GM18873 (cell line): ENCODE data around the gene CIT.

Experiments
- ATAC-seq: cut with Tn5 transposase; IDR thresholded peaks from one replicate; pipeline ENCODE4 v1.9.1; 2021; ENCODE audit warnings: mild to moderate bottlenecking, moderate library complexity, moderate number of reproducible peaks; ENCODE audit not compliant: unreplicated experiment, low FRiP score

The CIT gene

DNA sequence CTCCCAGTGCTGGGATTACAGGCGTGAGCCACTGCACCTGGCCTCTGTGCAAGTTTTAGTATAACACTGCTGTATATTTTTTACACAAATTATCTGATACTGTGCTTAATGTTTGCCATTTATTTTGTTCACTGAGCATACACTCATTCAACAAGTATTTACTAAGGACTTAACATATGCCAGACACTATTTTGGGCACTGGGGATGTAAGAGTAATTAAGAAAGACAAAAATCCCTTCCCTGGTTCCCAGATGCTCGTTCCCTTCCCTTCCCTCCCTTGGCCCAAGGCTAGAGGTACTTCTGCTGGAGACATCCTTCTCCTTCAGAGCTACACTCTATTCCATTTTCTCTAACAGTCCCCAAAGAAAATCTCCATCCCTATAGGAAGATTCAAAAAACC is 12.5 kb downstream of the CIT start:
- ATAC-seq = no peak

DNA sequence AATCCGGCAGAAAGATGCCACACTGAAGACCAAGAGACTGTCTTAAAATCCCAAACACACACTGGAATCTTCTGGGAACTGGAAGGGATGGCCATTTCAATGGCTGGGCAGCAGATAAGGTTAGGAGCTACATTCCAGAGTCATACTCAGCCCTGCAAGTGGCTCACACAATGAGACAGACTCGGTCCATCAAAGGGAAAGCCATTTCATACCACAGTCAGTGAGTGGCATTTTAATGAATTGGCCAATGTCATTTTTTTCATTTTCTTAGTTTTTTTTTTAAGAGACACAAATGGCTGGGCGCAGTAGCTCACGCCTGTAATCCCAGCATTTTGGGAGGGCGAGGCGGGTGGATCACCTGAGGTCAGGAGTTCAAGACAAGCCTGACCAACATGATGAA is 17.9 kb downstream of the CIT start:
- ATAC-seq = no peak

DNA sequence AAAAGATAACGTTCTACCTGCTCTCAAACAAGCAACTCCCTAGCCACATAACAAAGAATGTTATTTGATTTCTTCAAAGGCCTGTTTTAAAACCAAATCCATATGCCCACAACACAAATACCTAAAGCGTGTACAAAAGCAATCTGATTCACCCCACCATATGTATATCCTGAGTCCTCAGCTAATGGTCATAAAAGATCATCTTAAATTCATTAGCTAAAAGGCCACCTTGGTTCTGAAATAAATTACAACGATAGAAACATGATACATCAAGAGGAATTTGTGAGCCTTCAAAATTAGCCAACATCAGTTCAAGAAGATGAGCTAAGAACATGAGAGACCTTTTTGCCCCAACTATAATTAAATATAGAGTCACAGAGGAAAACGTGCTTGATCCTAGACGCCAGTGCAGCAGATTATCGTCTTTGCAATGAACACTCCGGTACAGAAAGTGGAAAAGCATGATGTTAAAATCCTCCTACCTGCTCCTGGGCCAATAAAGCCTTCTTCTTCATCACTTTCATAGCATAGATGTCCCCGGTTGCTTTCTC is 20.0 kb downstream of the CIT start:
- ATAC-seq = no peak

DNA sequence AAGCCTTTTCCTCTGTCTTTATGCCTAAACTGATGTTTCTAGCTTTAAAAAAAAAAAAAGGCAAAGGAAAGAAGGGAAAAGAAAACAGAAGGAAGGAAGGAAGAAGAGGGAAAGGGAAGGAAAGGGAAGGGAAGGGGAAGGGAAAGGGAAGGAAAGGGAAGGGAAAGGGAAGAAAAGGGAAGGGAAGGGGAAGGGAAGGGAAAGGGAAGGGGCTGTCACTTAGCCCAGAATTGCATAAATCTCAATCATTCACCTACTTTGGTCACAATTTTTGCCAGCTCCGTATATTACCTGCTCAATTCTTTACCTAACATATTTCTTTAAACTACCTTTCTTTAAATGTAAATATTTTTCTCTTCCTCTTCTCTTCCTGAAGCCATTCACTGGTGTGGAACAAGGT is 26.8 kb downstream of the CIT start:
- ATAC-seq = no peak

DNA sequence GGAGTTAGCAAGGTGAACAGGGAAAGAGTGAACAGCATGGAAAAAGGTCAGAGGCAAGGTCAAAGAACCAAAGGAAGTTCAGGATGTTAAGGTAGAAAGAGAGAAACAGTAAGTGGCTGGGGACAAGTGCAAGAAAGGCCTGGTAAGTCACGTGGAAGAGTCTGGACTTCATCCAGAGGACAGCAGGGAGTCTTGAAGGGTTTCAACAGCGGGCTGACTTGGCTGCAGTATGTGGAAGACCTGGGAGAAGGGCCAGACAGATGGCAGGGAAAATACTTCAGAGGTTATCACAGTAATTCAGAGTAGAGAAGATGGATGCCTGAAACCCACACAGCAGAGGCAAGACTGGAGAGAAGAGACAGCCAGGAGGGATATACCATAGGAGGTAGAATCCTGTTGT is 34.0 kb downstream of the CIT start:
- no peak for ATAC-seq

DNA sequence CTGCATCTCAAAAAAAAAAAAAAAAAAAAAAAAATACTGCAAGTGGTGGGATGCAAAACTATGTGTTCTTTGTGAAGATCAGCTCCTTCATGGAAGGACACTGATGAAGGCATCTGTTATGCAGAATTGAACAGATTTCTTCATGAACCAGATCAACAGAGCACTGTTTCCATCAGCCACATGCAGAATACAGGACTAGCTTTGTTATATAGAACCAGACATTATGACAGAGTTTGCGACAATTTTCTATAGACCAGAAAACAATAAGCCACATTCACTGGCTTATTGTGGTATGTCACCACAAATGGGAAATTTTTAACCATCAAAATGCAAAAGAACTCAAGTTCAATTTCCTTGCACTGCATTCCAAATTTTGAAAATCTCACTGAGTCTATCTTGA is 34.7 kb downstream of the CIT start:
- no peak for ATAC-seq

DNA sequence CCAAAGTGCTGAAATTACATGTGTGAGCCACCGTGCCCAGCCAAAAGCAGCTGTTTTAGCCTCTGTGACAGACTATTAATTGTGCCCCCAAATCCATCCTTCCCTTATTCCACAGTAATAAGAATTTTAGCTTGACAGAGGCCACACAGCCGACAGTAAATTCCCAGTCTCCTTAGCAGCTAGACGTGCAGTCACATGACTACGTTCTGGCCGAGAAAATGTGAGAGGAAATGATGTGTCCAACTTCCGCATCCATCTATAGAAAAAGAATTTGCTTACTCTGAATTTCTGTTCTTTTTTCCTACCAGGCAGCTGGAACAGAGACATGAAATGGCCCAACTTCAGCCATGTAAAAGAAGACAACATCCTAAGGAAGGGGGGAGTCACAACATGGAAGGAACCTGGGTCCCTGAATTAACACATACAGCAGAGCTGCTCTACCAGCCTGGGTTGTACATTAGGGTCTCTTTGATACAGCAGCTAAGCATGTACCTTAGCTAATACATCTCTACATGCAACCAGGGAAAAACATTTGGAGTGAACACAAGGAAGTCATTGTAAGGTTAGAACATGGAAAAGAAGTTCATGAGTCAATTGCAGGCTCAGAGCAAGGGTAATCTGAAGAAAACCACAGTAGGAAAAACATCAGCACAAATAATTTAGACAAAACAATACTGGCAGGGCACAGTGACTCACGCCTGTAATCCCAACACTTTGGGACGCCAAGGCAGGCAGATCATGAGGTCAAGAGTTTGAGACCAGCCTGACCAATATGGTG is 35.5 kb downstream of the CIT start:
- no peak for ATAC-seq

DNA sequence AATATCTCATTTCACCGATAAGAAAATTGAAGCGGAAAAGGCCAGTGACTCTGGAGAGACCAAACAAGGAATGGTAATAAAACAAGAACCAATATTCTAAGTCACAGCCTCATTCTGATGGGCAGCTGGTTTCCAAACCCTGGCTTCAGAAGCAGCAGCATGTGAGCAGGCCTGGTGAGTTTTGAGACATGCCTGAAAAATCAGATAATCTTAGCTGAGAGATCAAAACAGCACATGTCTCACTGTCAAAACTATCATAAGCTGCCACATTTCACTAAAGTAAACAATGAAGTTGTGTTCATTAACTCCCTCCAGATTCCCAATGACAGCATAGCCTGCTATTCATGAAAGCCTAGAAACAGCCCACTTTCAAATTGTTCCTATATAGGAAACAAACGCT is 36.5 kb downstream of the CIT start:
- no peak for ATAC-seq

DNA sequence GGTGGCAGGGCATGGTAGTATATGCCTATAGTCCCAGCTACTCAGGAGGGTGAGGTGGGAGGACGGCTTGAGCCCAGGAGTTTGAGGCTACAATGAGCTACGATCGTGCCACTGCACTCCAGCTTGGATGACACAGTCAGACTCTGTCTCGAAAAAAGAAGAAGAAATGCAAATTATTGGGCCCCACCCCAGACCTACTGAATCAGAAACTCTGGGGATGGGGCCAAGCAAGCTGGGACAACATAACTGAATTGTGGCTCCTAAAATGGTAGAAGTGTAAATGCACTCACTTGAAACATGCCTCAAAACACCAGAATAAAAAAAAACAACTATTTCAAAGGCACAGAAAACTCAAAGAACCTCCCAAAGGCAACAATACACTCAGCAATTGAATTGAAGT is 37.0 kb downstream of the CIT start:
- no peak for ATAC-seq

DNA sequence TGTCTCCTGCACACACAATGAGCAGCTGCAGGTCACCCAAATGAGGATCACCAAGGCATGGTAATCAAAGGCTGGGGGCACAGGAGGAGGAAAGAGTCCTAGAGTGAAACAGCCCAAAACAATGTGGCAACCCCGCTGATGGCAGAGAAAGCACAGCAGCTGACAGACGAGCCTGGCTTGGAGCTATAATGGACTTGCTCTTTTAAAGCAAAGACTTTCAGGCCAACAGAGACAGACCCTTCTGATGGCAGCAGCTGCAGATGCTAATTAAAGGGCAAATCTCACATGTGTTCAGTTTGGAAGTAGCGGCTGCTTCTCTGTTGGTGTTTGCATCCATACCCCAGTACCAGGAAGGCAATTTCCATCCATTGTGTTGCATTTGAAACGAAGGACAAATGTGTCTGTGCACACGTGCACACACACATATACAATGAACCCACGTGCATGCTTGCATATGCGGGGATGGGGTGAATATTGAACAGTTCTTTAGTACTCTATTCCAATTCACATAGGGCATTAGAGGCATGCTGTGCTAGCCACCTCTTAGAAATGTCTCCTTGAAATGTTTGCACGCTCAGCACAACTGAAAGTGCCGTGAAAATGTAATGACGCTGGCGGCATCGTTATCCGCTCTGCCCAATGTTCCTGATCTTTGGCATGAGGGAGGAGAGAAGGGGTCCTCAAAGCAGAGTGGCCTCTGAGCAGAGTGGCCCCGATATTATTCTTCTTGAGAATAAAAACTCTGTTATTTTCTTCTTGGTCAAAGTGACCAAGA is 38.1 kb downstream of the CIT start:
- no peak for ATAC-seq

DNA sequence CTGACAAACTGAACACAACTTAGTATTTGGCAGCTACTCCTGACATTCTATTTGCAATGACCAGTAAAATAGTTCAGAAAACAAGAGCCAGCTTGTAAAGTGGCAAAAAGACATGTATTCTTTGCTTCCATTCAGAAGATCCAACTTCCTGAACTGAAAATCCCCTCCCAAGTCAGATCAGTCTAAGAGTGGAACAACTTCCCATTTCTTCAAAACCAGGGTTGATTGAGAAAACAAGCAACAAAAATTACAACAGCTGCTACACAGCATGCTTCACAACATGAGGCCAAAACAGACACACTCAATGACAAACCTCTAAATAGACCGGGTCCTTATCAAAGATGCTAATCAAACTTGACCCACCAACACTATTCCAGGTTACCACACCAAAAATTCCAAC is 40.3 kb downstream of the CIT start:
- no peak for ATAC-seq

DNA sequence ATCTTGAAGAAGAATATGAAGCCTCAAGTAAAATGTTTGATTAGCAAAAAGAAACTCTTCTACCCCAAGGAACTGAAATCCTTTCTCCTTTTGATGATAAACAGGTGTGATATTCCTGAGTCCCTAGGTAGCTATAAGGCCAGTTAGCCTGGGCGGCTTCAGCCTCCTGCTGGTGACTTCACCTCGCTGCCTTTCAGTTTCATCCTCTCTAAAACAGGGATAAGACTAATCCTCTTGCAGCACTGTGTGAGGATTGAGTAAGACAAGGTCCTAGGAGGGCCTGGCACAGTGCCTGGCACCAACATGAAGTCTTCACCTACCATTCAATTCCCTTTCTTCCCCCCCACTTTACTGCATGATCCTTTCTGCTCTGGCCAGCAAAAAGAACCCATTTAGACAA is 42.1 kb downstream of the CIT start:
- no peak for ATAC-seq

DNA sequence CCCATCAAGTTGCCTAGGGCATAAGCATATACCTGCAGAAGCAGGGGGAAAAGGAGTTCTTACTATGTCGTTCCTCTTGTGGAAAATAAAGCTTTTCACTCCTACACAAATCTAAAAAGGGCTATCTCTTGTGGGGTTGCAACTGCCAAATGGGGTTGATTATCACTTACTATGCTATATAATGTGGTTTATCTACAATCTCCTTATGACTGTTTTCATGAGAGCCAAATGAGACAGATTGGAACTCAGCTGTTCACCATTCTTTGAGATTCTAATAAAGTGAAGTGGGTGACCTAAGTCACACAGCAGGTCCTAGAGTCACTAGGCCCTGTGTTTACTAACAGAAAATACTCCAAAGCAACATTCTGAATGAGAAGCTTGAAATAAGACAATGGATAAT is 47.7 kb downstream of the CIT start:
- ATAC-seq = no peak

DNA sequence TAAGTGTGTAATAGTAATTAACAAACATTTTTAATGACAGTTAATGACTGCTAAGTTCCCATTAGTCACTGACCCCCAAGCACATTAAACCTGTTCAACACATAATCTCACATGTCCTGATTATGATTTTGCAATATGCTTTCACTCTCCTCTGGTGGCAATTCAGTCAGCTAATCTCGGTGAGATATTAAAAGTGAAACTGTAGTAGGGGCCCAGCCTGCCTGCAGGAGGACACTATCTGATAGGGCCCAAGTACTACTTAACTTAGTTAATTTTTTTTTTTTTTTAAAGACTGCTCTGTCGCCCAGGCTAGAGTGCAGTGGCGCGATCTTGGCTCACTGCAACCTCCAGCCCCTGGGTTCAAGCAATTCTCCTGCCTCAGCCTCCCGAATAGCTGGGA is 48.8 kb downstream of the CIT start:
- no peak for ATAC-seq

DNA sequence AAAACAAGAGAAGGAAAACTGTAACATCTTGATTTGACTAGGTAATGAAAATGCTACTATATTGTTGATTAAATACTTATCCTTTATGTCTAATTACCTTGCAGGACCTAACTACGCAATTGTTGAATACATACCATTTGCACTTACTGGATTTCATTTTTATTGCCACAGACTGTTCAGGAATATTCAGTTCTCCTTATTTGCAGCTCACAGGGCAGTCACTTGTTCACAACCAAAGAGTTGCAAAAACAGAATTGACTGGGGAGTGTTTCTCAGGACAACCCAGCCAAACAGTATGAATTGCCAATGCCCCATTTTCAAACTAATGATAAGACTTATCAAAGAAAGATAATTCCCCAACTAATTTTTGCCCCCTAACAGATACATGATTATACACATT is 49.4 kb downstream of the CIT start:
- ATAC-seq = no peak

DNA sequence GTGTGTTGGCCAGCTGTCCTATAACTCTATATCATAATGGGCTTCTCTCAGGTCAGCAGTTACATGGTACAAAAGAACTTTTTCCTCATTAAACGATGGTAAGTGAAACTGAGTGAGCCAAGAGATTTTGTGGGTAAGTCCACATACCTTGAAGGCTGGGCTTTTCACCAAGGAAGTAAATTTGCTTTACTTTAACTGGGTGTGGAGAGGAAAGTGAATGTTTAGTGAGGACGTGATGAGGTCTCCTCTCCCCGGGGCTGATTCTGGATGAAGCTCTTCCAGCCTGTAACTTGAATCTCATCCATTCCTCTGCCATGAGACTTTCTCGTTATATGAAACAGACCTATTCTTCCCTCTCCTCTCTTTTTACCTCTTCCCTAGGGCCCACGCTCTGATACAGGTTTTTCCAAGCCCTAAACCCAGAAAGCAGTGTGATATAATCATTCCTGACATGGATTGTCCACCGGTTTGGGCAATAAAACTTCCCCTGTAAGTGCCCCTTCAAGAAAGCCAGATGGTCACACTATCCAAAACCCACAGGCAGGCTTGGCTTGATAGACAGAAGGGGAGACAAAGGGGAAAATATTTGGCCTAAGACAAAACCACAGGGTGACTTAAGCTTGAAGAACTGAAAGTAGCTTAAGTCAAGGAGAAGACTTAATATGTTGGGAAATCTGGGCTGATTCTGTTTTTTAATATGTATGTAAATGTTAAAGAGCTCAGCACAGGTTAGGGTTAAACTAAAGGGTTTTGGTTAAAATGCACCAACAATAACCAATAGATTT is 50.3 kb downstream of the CIT start:
- no peak for ATAC-seq

DNA sequence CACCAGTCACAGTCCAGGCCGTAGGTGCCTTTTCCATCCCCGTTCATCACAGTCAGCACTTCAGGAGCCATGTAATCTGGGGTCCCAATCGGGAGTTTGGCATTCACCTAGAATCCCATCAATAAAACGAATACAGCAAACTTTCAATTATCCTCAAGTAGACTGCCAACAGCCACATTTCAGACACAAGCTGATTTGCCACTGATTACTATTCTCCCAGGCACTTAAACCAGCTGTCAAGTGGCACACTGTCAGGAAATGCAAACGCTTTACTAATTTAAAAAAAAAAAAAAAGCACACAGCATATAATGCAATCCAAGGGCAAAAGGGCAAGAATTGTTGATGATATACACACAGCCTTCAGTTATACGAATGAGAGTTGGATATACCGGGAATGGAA is 51.9 kb downstream of the CIT start:
- ATAC-seq = no peak

DNA sequence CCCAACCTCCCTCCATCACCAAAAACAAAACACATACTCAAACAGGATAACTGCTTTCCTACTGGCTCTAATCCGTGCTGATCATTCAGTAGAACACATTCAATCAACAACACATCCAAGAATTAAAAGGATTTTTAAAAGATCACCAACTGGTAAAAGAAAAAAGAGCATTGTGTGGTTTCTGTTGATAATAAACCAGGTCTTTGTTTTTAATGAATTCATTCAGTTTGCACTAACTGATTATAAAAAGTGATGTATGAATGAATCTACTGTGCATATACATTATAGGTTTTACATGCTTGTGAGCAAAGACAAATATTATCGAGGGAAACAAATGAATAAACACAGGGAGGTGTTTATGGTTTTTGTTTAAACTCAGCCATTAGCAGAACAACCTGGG is 55.1 kb downstream of the CIT start:
- no peak for ATAC-seq

DNA sequence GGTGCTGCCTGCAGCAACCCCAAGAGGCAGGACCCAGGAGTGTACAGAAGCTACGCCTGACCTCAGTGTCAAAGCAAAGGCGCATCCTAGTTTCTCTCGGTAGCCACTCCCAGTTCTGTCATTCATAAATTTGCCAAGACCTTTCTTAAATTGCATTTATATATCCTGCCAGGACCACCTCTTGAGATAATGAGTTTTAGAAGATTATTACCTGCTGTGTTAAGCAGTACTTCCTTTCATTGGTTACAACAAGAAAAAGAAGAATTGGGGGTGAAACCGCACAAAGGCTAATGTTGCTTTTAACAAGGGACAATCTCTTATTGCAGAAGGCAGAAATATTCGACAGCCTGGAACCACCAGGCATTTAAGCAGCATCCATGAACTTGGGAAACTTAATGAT is 57.8 kb downstream of the CIT start:
- ATAC-seq = no peak

DNA sequence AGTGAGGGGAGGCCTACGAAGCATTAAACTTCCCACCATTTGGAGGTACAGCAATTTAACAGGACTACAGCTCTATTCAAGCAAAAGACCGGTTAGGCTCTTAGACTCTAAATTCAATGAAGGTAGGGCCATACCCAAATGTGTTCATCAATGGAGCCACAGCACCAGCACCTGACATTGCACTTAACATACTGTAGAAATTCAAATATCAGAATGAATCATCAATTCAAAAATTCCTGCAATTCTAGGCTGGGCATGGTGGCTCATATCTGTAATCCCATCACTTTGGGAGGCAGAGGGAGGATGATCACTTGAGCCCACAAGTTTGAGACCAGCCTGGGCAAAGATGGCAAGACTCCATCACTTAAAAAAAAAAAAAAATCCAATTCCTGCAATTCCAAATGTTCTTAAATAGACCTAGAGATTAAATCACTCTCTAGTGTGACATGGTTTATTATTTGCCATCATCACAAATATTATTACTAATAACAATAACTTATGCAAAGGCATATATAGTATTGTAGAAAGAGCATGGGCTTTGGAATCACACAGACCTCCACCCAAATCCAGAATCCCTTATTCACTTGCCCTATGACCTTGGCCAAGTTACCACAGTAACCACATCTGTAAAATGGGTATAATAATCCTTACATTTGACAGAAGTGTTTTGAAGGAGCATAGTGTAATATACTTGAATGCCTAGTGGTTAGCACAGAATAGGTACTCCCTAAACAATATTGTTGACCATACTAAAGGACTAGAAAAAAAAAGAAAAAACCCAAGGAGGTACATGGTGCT is 59.4 kb downstream of the CIT start:
- ATAC-seq = no peak
